Measurements from ENCODE around the gene EID1. TPM values are rescaled to one million over a fixed set of nuclear protein-coding genes. Genes with fewer than 3 reads are reported as not detected.

EID1 gene
- total RNA-seq, 2 donors from 2014 or later = 199 to 226 TPM

- H3K4me3 ChIP-seq = no peak overlapping the region
- intact Hi-C loops (cut with DNase I) = no loop called here
- no peaks in the 10 kb centered on the region for H3K27me3 ChIP-seq (replicated peaks; ENCODE audit: insufficient read depth)
- TF ChIP-seq POLR2A (IDR thresholded peaks at IDR 0.05) (no peak), CTCF (IDR thresholded peaks at IDR 0.05) (no peak), POLR2AphosphoS5 (IDR thresholded peaks at IDR 0.05) (no peak)
- 38% methylated on average over 6 of the region's 6 CpGs for WGBS
- H3K9me3 ChIP-seq = no peaks in the 10 kb centered on the region
- no peak overlapping the region for H3K27ac ChIP-seq
- DNase-seq (ENCODE audit: low spot score) = no peak
- H3K4me1 ChIP-seq (replicated peaks) = no peaks in the 10 kb centered on the region
- no peaks in the 10 kb centered on the region for H3K36me3 ChIP-seq
These were observed 13.4 kb downstream of the EID1 start for GRCh38 chr15:48891232-48891765.

DNA sequence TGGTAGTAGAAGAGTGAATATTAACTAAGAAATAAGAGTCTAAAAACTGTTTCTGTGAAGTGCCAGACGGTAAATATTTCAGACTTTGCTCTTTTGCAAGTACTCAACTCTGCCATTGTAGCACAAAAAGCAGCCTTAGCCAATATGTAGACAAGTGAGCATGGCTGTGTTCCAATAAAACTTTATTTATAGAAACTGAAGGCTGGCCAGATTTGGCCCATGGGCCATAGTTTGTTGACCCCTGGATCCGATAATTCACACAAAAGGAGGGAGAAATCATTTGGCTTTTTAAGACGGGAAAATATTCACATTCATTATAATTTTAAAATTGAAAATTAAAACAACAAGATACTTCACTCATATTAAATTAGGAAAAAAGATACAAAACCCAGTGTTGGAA lies 15.4 kb downstream of the EID1 start:
- no peak overlapping the region for H3K4me3 ChIP-seq
- intact Hi-C loops (cut with DNase I) = no loop called here
- H3K27me3 ChIP-seq (replicated peaks; ENCODE audit: insufficient read depth) = no peaks in the 10 kb centered on the region
- H3K27ac ChIP-seq = no peak overlapping the region
- no peaks in the 10 kb centered on the region for H3K36me3 ChIP-seq
- 85% methylated on average over 3 of the region's 3 CpGs for WGBS
- H3K4me1 ChIP-seq (replicated peaks) = no peaks in the 10 kb centered on the region
- no peaks in the 10 kb centered on the region for H3K9me3 ChIP-seq
- TF ChIP-seq POLR2A (IDR thresholded peaks at IDR 0.05) = no peak
- TF ChIP-seq POLR2AphosphoS5 (IDR thresholded peaks at IDR 0.05) = no peak
- no peak for TF ChIP-seq CTCF (IDR thresholded peaks at IDR 0.05)
- no peak for DNase-seq (ENCODE audit: low spot score)

DNA sequence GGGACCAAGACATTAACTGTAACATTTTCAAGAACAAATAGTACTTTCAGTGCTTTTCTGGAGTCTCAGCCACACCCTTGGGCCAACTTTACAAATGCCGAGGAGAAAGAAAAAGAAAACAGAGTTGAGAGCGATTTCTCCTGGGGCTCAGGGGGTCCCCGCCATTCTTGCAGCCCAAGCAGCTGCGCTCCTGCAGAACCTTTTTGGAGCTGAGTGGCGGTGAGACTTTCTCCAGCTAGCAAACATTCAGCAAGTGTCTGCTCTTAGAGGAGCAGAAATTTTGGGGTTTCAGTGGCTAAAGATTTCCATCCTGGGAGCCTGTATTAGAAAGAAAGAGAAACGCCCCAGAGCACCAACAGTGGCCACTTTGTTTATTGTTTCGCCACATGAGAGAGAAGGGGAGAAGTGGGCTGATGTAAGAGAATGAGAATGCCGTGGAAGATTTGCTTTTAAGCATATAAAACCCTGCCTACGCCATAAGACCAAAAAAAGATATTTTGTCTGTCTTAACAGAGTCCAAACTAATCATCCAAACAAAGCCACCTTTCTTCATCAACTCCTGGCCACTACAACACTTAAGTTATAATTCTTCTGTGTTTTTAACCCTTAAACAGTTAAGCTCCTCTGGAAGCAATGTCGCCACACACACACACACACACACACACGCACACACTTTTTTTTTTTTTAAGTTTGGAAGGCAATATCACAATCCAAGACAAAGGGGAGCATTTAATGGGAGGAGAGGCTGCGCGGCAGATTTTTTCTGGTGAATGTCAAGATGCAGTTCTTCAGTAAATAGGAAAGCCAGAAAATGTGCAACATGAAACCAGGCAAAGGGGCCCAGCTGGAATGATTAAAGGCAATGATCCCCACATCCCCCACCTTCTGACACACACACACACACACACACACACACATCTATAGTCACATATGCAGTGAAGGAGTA lies 19.2 kb downstream of the EID1 start:
- Histone ChIP-seq H3K36me3 (no peaks in the 10 kb centered on the region), H3K4me3 (no peak overlapping the region), H3K27me3 (replicated peaks; ENCODE audit: insufficient read depth) (no peaks in the 10 kb centered on the region), H3K4me1 (replicated peaks) (no peaks in the 10 kb centered on the region), H3K27ac (no peak overlapping the region), H3K9me3 (no peaks in the 10 kb centered on the region)
- 18% methylated on average over 13 of the region's 13 CpGs for WGBS
- no peak for TF ChIP-seq POLR2AphosphoS5 (IDR thresholded peaks at IDR 0.05)
- no peak for TF ChIP-seq CTCF (IDR thresholded peaks at IDR 0.05)
- no peak for TF ChIP-seq POLR2A (IDR thresholded peaks at IDR 0.05)
- intact Hi-C loops (cut with DNase I) = no loop called here
- DNase-seq (ENCODE audit: low spot score) = no peak

DNA sequence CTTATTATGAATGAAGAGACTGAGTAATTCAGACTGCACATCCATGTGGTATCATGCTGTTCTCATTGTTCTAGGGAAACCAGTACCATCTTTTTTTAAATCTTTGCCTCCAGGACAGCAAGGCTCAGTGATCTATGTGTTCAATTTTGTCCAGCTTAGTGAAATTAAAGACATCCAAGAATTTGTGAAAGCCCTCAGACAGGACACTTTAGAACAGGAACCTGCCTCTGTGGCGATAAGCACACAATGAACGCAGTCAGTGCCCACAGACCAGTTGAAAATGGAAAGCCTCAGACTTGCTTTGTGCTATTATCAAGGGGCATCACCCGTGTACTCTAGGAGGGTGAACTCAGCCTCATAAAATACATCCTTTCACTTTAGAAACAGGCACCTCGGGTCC lies 20.1 kb downstream of the EID1 start:
- TF ChIP-seq POLR2AphosphoS5 (IDR thresholded peaks at IDR 0.05) = no peak
- no peak for TF ChIP-seq POLR2A (IDR thresholded peaks at IDR 0.05)
- TF ChIP-seq CTCF (IDR thresholded peaks at IDR 0.05) = no peak
- no peaks in the 10 kb centered on the region for H3K27me3 ChIP-seq (replicated peaks; ENCODE audit: insufficient read depth)
- 21% methylated on average over 4 of the region's 4 CpGs for WGBS
- H3K4me1 ChIP-seq (replicated peaks) = no peaks in the 10 kb centered on the region
- no peaks in the 10 kb centered on the region for H3K9me3 ChIP-seq
- no peak overlapping the region for H3K27ac ChIP-seq
- no peak for DNase-seq (ENCODE audit: low spot score)
- no peaks in the 10 kb centered on the region for H3K36me3 ChIP-seq
- no peak overlapping the region for H3K4me3 ChIP-seq
- intact Hi-C loops (cut with DNase I) = no loop called here

Data from prostate gland (tissue), 2 donors.